Measurements from ENCODE around the gene ZNF225.
"Not testable (repeated sequence)": the region's sequence is repeated elsewhere in the genome, so short reads cannot be mapped to it uniquely, and the experiment has no call there.

ZNF225 gene

GRCh38 chr19:44163789-44164188 lies 50.6 kb downstream of the ZNF225 start:
- no peak for DNase-seq (ENCODE audit: low spot score)

- no peak for DNase-seq (ENCODE audit: low spot score)
These were observed 51.1 kb downstream of the ZNF225 start for GRCh38 chr19:44164327-44164672.

- DNase-seq (ENCODE audit: low spot score): peak; percentile 90
These were observed 51.7 kb downstream of the ZNF225 start, which contains the start of gene ZNF226 for GRCh38 chr19:44164673-44165512. Gene ZNF226 (plus strand): TSS chr19:44165100. CDS start chr19:44170081, 4,981 bp downstream.

DNA sequence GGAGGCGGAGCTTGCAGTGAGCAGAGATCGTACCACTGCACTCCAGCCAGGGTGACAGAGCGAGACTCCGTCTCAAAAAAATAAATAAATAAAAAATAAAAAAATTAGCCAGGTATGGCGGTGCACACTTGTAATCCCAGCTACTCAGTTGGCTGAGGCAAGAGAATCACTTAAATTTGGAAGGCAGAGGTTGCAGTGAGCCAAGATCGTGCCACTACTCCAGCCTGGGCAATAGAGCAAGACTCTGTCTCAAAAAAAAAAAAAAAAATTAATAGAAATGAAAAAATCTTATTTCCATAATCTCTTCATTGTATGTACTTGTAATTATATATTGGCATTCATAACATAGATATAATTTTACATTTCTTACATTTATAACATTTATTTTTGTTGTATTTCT lies 57.5 kb downstream of the ZNF225 start:
- not testable (repeated sequence) for DNase-seq (ENCODE audit: low spot score)

DNA sequence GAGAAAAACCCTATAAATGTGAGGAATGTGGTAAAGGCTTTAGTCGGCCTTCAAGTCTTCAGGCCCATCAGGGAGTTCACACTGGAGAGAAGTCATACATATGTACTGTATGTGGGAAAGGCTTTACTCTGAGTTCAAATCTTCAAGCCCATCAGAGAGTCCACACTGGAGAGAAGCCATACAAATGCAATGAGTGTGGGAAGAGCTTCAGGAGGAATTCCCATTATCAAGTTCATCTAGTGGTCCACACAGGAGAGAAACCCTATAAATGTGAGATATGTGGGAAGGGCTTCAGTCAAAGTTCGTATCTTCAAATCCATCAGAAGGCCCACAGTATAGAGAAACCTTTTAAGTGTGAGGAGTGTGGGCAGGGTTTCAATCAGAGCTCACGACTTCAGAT lies 63.4 kb downstream of the ZNF225 start:
- no peak for DNase-seq (ENCODE audit: low spot score)

DNA sequence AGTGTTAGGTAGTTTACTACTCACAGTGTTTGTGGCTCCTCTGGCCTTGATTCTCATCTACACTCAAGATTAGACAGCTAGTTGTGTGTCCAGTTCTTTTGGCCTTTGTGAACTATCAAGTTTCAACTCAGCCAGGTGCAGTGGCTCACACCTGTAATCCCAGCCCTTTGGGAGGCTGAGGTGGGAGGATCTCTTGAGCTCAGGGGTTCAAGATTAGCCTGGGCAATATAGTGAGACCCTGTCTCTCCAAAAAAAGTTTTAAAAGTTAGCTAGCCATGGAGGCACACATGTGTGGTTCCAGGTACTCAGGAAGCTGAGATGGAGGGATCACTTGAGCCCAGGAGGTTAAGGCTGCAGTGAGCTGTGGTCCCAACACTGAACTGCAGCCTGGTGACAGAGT lies 67.8 kb downstream of the ZNF225 start:
- DNase-seq (ENCODE audit: low spot score): no peak

DNA sequence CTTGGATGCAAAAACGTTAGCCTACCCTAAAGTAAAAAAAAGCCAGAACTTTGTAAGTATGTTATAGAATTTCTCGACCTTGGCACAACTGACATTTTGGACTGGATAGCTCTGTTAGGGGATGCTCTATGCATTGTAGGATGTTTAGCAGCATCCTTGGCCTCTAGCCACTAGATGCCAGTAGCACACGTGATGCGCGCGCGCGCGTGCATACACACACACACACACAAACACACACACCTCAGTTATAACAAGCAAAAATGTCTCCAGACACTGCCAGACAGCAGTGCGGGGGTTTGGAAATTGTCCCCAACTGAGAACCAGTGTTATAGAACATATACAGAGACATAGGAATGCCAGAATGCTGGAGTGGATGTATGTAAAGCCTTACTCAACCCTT lies 68.9 kb downstream of the ZNF225 start:
- no peak for DNase-seq (ENCODE audit: low spot score)
